NT2/D1 (cell line): ENCODE data around the gene MFSD6.

Experiments
- DNase-seq: peaks from one replicate; pipeline ENCODE4 v3.0.0-alpha.2; 2011; ENCODE audit warnings: low read depth, low spot score
- H3K27me3 ChIP-seq: 2 replicates; pipeline ENCODE4 v1.6.0; 2011; ENCODE audit warnings: mild to moderate bottlenecking; ENCODE audit not compliant: insufficient read length, insufficient read depth
- H3K36me3 ChIP-seq: 2 replicates; pipeline ENCODE4 v1.6.1; 2011; ENCODE audit warnings: mild to moderate bottlenecking, low read length, mixed read lengths; ENCODE audit not compliant: insufficient read depth, insufficient read length
- H3K4me1 ChIP-seq: 2 replicates; pipeline ENCODE4 v1.5.1; 2011; ENCODE audit not compliant: insufficient read depth, insufficient read length
- H3K4me3 ChIP-seq: 2 replicates; pipeline ENCODE4 v1.5.1; 2011; ENCODE audit warnings: low read depth; ENCODE audit not compliant: insufficient read length
- H3K9ac ChIP-seq: 2 replicates; pipeline ENCODE4 v1.6.0; 2011; ENCODE audit warnings: low read depth; ENCODE audit not compliant: insufficient read length
- H3K9me3 ChIP-seq: 2 replicates; pipeline ENCODE4 v1.5.1; 2011; ENCODE audit warnings: mild to moderate bottlenecking, low read length; ENCODE audit not compliant: insufficient read depth
- SUZ12 ChIP-seq: IDR thresholded peaks from 2 replicates; pipeline ENCODE4 v1.6.1; 2011; ENCODE audit not compliant: insufficient read length, insufficient read depth; ENCODE audit errors: extremely low read depth
- YY1 ChIP-seq: IDR thresholded peaks from 2 replicates; pipeline ENCODE4 v1.6.1; 2011; ENCODE audit not compliant: insufficient read length, insufficient read depth
- ZNF274 ChIP-seq: IDR thresholded peaks from 2 replicates; pipeline ENCODE4 v1.6.1; 2011; ENCODE audit warnings: mild to moderate bottlenecking, low read depth, low read length

The MFSD6 gene

DNA sequence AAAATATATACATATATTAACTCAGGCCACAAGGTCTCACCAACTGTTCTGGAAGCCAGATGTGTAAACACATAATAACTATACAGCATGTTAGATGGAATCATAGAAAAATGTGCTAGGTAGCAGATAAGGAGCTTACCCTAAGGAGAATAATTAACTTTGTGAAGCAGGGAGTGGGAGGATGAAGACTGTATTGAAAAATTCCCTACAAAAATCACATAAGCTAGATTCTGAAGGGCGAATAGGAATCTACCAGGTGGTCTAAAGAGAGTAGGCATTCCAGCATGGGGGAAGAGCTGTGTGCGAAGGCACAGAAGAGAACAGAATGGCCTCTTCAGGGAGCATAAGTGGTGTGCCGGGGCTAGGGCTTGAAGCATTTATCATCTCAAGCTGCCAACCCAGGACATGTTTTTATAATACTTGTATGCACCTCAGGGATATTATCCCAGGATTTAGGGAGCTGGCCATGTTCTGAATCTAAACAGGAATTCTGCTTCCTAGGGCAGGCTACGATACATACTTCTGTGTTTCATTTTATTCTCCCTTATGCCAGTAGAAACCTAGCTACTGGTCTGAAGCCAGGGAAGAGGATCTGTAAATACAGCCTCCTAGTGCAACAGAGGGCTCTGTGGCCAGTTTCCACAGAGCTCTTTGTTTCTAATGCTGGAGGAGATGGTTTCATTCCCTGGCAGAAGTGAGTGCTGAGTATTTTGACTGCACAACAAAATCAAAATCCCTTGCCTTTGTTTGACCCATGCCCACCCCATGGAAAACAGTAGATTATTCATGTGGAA lies 69.7 kb downstream of the MFSD6 start:
- H3K36me3 ChIP-seq, result no peaks in the 10 kb centered on the region
- H3K4me3 ChIP-seq, result no peak overlapping the region
- no peaks in the 10 kb centered on the region for H3K9me3 ChIP-seq
- no peak overlapping the region for H3K9ac ChIP-seq
- H3K27me3 ChIP-seq, result no peaks in the 10 kb centered on the region
- no peak for TF ChIP-seq ZNF274
- TF ChIP-seq YY1, result no peak
- TF ChIP-seq SUZ12, result no peak
- DNase-seq, result no peak
- no peaks in the 10 kb centered on the region for H3K4me1 ChIP-seq

DNA sequence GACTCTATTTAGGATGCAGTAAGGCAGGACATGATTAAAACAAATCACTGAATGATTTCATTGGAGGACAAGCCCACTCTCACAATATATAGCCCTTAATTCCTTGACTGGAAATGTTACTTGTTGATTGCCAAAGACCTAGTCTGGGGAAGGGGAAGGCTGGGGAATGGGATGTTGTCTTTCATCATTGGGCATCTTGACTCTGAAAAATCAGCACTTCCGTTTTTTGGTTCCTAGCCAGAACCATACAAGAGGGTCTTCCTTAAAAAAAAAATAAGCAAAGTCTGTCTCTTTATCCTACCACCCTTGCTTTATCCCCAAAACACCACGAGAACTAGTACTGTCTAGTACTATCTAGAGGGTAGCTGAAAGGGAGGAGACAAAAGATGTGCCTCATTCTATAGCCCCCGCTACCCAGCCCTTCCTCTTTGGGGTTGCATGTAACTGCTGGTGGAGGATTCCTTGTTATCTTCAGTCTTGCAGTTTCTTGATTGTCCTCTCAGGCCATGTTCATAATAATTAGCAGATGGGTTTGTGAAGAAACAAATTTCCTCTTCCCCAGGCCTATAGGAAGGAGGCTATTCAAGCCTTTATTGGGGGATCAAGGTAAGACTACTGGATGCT lies 70.5 kb downstream of the MFSD6 start:
- DNase-seq, result no peak
- H3K4me3 ChIP-seq, result no peak overlapping the region
- H3K4me1 ChIP-seq, result no peaks in the 10 kb centered on the region
- H3K9ac ChIP-seq, result no peak overlapping the region
- no peaks in the 10 kb centered on the region for H3K9me3 ChIP-seq
- TF ChIP-seq YY1, result no peak
- TF ChIP-seq ZNF274, result no peak
- no peak for TF ChIP-seq SUZ12
- H3K36me3 ChIP-seq, result no peaks in the 10 kb centered on the region
- H3K27me3 ChIP-seq, result no peaks in the 10 kb centered on the region

DNA sequence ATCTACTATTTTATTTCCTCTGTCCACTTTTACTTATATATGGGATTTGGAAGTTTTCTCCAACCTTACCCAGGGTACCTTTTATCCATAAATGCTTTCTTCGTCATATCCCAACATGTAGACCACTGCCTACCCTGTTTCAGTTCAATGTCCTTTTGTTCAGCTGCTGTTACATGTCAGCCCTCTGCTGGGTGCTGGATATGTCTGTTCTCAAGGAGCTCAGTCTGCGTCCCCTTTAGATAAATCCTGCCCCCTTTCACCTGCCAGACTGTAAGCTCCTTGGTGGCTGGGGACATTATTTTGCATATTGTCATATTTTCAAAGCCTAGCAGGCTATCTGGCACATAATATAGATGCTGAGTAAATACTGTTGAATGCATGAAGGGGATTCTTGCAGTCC lies 73.2 kb downstream of the MFSD6 start:
- Histone ChIP-seq H3K4me1 (no peaks in the 10 kb centered on the region), H3K27me3 (no peaks in the 10 kb centered on the region), H3K9ac (no peak overlapping the region), H3K36me3 (no peaks in the 10 kb centered on the region), H3K9me3 (no peaks in the 10 kb centered on the region), H3K4me3 (no peak overlapping the region)
- TF ChIP-seq YY1 (no peak), SUZ12 (no peak), ZNF274 (no peak)
- DNase-seq, result no peak

DNA sequence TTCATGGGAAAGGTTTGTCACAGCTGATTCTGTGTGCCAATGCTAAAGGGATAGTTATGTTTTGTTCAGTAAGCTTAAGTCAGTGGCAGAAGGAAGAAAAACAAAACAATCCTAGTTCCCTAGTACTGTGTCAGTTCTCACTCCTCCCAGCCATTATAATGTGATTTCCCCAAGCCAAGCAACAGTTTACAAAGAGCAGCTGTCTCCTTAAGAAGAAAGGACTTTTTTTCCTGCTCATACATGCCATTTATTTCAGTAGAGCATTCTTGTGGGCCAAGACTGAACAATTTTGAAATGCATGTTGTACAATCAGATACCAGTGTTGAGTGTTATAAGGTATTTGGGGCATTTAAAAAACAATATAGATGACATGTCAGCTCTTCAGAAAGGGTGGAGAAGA lies 74.3 kb downstream of the MFSD6 start:
- Histone ChIP-seq H3K9me3 (no peaks in the 10 kb centered on the region; the same call in 1 of the 2 replicates), H3K9ac (no peak overlapping the region), H3K4me3 (no peak overlapping the region), H3K4me1 (no peaks in the 10 kb centered on the region), H3K36me3 (no peaks in the 10 kb centered on the region), H3K27me3 (no peaks in the 10 kb centered on the region)
- DNase-seq, result no peak
- TF ChIP-seq SUZ12 (no peak), ZNF274 (no peak), YY1 (no peak)

DNA sequence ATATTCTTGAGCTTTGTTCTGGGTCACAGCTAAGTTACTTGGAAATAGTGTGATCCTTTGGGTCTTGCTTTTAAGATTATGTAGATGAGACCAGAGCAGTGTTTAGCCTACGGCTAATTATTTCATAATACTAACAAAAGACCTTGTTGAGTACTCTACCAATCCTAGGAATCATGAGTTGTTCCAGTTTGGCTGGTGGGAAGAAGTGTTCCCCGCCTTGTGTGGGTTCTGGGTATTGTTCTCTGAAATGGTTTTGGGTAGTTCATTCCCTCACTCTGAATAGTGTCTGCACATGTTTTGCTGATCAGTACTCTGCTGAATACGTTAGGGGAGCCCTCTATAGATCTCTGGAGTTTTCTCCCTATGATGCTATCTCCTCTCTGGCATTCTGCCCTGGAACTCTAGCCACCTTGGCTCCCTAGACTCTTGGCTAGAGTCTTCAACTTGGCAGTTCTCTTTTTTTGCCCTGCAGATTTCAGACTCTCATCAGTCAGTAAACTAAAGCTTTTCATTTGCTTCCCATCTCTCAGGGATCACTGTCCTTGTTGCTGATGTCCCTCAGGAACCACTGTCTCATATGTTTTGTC lies 78.0 kb downstream of the MFSD6 start:
- no peaks in the 10 kb centered on the region for H3K4me1 ChIP-seq
- H3K36me3 ChIP-seq, result no peaks in the 10 kb centered on the region
- DNase-seq, result no peak
- H3K9ac ChIP-seq, result no peak overlapping the region
- H3K27me3 ChIP-seq, result no peaks in the 10 kb centered on the region
- H3K4me3 ChIP-seq, result no peak overlapping the region
- no peaks in the 10 kb centered on the region; the same call in 1 of the 2 replicates for H3K9me3 ChIP-seq
- TF ChIP-seq SUZ12 (no peak), YY1 (no peak), ZNF274 (no peak)

DNA sequence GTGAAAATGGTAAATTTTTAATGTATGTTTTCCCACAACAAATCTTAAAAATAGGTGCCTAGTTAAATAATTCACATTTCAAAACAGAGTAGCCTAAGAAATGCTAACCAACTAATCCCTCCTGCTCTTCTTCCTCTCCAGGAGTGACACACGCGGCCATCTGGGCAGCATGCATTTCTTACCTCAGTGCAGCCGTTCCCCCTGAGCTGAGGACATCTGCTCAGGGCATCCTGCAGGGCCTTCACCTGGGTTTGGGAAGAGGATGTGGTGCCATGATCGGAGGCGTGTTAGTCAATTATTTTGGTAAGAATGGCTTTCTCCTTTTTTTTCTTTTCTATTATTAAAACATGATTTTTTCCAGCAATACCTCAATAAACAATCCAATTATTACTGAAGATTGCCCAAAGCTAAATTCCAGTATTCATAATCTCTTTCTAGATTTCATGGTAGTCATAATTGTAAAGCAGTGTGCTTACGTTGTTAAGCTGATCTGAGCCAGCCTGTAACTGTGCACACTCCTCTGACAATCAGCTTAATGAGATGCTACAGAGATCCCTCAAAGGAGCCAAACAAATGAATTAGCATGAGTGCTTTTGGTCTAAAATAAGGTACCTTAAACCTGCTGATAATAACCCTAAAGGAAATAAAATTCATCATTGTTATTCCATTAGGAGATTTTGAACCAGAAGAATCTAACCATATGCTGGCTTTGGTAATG lies 80.5 kb downstream of the MFSD6 start:
- Histone ChIP-seq H3K9me3 (no peaks in the 10 kb centered on the region; the same call in 1 of the 2 replicates), H3K27me3 (no peaks in the 10 kb centered on the region), H3K36me3 (no peaks in the 10 kb centered on the region), H3K9ac (no peak overlapping the region), H3K4me3 (no peak overlapping the region), H3K4me1 (no peaks in the 10 kb centered on the region)
- no peak for DNase-seq
- TF ChIP-seq YY1, result no peak
- TF ChIP-seq SUZ12, result no peak
- no peak for TF ChIP-seq ZNF274
